Calu3 (cell line): Measurements from ENCODE around the gene TMEM143. TPM values are rescaled to one million over a fixed set of nuclear protein-coding genes. Genes with fewer than 3 reads are reported as not detected.

Source experiments
- BruUV-seq: library from RNA; stranded (reverse); fragments of 400-500 nt; replicated peaks from 2 replicates; lab custom pipeline; 2021; lab: Mats Ljungman, UMichigan
- CTCF ChIA-PET: fragments of 300-600 bp; sonication (Branson Sonifier 250); formaldehyde crosslinking; loops from one replicate; lab custom pipeline; 2022; ENCODE audit warnings: antibody characterized with exemption; lab: Charles Lee
- DNase-seq: peaks from one replicate; pipeline ENCODE4 v3.0.0; 2022
- H3K27ac Mint-ChIP-seq: one replicate; pipeline ENCODE4 v1.8.0; 2022; ENCODE audit warnings: mixed read lengths; ENCODE audit not compliant: unreplicated experiment
- H3K27me3 Mint-ChIP-seq: one replicate; pipeline ENCODE4 v1.8.0; 2022; ENCODE audit warnings: mixed read lengths; ENCODE audit not compliant: unreplicated experiment
- H3K36me3 Mint-ChIP-seq: one replicate; pipeline ENCODE4 v1.8.0; 2022; ENCODE audit warnings: mild to moderate bottlenecking, moderate library complexity, mixed read lengths; ENCODE audit not compliant: insufficient read depth, unreplicated experiment
- H3K4me1 Mint-ChIP-seq: one replicate; pipeline ENCODE4 v1.8.0; 2022; ENCODE audit warnings: mild to moderate bottlenecking, low read depth, mixed read lengths; ENCODE audit not compliant: unreplicated experiment
- H3K4me3 Mint-ChIP-seq: one replicate; pipeline ENCODE4 v1.8.0; 2022; ENCODE audit warnings: mild to moderate bottlenecking, low read depth, moderate library complexity, mixed read lengths; ENCODE audit not compliant: unreplicated experiment
- H3K9me3 Mint-ChIP-seq: one replicate; pipeline ENCODE4 v1.8.0; 2022; ENCODE audit warnings: low read depth, mixed read lengths; ENCODE audit not compliant: unreplicated experiment
- intact Hi-C: fragments of 100-400 bp; cut with micrococcal nuclease; formaldehyde crosslinking; loops from one replicate; pipeline ENCODE4 v1.10.0; 2022; ENCODE audit not compliant: unreplicated experiment
- total RNA-seq: library from RNA; stranded (reverse); gene quantifications from 2 replicates; pipeline ENCODE4 v1.2.3, GENCODE V29; 2022
- TF ChIP-seq, protein P1 (sequence below): fragments of 200-600 bp; IDR thresholded peaks from one replicate; pipeline ENCODE4 v1.8.0; 2022; ENCODE audit warnings: antibody characterized with exemption; ENCODE audit not compliant: unreplicated experiment

TMEM143 gene
- total RNA-seq, 1 experiment from 2014 or later, result 10.4 TPM

DNA sequence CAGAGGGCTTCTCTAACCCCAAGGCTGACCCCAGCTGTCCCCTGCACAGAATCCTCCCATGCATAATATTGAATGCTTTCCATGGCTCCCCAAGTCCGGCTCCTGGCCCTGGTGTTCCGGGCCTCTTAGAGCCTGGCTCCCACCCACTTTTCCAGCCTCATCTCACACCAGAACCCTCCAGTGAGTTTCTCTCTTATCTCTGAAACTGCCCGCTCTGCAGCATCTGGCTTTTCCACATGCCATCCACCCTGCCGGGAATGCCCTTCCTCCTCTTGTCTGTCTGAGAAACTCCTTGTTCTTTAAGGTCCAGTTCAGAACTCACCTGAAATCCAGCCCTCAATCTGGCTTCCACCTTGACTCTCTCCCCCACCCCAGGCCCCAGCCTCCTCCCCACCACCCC, 7.2 kb upstream of the TMEM143 start:
- H3K27ac Mint-ChIP-seq, result no peak overlapping the region
- no TSS peak for BruUV-seq

DNA sequence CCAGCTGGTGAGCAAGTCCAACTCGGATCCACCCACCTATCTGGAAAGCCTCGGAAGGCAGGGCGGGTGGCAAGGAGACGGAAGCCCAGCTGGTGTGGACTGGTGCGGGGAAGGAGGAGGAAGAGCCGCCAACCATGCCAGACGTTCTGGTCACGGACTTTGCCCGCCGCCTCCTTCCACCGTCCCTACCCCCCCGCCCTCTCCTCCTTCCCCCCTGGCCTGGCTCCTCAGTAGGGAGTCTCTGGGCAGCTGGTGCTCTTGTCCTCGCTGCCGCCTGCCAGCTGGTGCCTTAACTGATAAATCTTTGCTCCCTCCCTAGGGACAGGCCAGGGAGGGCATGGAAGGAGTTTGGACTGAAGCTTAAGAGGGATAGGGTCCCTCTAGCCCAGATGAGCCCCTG, 5.2 kb upstream of the TMEM143 start:
- intact Hi-C loops, result no loop called here
- H3K27me3 Mint-ChIP-seq, result peaks cover 13% of the 10 kb centered on the region
- TF ChIP-seq, protein P1, sequence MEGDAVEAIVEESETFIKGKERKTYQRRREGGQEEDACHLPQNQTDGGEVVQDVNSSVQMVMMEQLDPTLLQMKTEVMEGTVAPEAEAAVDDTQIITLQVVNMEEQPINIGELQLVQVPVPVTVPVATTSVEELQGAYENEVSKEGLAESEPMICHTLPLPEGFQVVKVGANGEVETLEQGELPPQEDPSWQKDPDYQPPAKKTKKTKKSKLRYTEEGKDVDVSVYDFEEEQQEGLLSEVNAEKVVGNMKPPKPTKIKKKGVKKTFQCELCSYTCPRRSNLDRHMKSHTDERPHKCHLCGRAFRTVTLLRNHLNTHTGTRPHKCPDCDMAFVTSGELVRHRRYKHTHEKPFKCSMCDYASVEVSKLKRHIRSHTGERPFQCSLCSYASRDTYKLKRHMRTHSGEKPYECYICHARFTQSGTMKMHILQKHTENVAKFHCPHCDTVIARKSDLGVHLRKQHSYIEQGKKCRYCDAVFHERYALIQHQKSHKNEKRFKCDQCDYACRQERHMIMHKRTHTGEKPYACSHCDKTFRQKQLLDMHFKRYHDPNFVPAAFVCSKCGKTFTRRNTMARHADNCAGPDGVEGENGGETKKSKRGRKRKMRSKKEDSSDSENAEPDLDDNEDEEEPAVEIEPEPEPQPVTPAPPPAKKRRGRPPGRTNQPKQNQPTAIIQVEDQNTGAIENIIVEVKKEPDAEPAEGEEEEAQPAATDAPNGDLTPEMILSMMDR, result no peak
- DNase-seq, result no peak
- no TSS peak for BruUV-seq
- H3K4me3 Mint-ChIP-seq, result no peak overlapping the region
- H3K4me1 Mint-ChIP-seq, result no peaks in the 10 kb centered on the region
- CTCF ChIA-PET, result interaction anchor here (0.6 kb wide), 1 partner anchor 746 kb away, joined by 4 read pairs; no protein-coding TSS in a partner anchor
- no peaks in the 10 kb centered on the region for H3K9me3 Mint-ChIP-seq
- H3K27ac Mint-ChIP-seq, result no peak overlapping the region
- peaks cover 13% of the 10 kb centered on the region for H3K36me3 Mint-ChIP-seq

More for the DNA sequence above, 7.2 kb upstream of the TMEM143 start:
- Mint-ChIP-seq H3K4me3 (no peak overlapping the region), H3K27me3 (peaks cover 13% of the 10 kb centered on the region), H3K4me1 (no peaks in the 10 kb centered on the region), H3K36me3 (no peaks in the 10 kb centered on the region), H3K9me3 (no peaks in the 10 kb centered on the region)
- intact Hi-C loops, result no loop called here
- TF ChIP-seq, protein P1, result no peak
- no peak for DNase-seq
- CTCF ChIA-PET, result no interaction called here

DNA sequence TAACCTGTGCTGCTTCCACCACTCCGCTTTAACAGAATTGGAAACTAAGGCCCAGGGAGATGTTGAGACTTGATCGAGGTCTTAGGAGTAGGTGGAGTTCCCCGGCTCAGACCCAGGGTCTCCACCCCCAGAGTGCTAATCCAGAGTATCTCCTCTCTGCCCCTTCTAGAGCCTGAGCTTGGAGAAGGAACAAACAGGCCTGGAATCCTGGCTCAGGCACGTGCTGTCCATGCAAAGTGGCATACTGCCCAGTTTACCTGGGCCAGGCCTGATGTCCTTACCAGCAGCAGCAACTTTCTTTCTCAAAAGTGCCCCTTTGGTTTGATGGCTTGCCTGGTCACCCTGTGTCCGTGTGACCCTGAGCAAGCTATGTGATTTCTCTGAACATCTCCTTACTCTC, 4.1 kb upstream of the TMEM143 start:
- no peak overlapping the region for H3K4me3 Mint-ChIP-seq
- TF ChIP-seq, protein P1, result no peak
- peaks cover 6% of the 10 kb centered on the region for H3K27me3 Mint-ChIP-seq
- no peak overlapping the region for H3K27ac Mint-ChIP-seq
- intact Hi-C loops, result no loop called here
- H3K36me3 Mint-ChIP-seq, result peaks cover 24% of the 10 kb centered on the region
- no TSS peak for BruUV-seq
- H3K9me3 Mint-ChIP-seq, result no peaks in the 10 kb centered on the region
- DNase-seq, result no peak
- H3K4me1 Mint-ChIP-seq, result no peaks in the 10 kb centered on the region
- CTCF ChIA-PET, result no interaction called here

DNA sequence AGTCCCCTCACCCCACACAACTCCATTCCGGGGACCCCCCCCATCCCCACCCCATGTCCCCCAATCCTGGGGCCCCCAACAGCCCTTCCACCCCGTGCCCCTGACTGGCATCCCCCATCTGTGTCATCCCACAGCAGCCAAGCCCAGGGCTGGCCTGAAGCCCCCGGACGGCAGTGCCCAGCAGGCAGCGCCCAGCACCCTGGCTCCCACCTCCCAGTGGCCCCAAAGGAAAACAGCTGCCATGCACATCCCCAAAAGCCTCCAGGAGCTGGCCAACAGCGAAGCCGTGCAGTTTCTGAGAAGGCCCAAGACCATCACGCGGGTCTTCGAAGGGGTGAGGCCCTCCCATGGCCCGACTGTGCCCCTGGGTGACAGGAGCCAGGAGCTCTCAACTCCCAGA, 1.9 kb upstream of the TMEM143 start:
- Mint-ChIP-seq H3K4me3 (no peak overlapping the region), H3K4me1 (no peaks in the 10 kb centered on the region)

More for the DNA sequence above, 1.9 kb upstream of the TMEM143 start:
- BruUV-seq, result no TSS peak
- no peaks in the 10 kb centered on the region for H3K27me3 Mint-ChIP-seq
- CTCF ChIA-PET, result no interaction called here
- no peak overlapping the region for H3K27ac Mint-ChIP-seq
- DNase-seq, result no peak
- TF ChIP-seq, protein P1, result no peak
- intact Hi-C loops, result no loop called here
- H3K9me3 Mint-ChIP-seq, result no peaks in the 10 kb centered on the region
- H3K36me3 Mint-ChIP-seq, result peaks cover 33% of the 10 kb centered on the region
